ENCODE results near the gene NHLRC2.

Gene NHLRC2

GRCh38 chr10:113858541-113858940, 4.1 kb downstream of the NHLRC2 start:
- DNase-seq (ENCODE audit: low read depth in 2 of 3, low spot score in 2 of 3): no peak

GRCh38 chr10:113859261-113859660, 4.8 kb downstream of the NHLRC2 start:
- DNase-seq (ENCODE audit: low read depth in 2 of 3, low spot score in 2 of 3): no peak

GRCh38 chr10:113865901-113866300, 11.4 kb downstream of the NHLRC2 start:
- no peak for DNase-seq (ENCODE audit: low read depth in 2 of 3, low spot score in 2 of 3)

GRCh38 chr10:113866551-113867394, 12.3 kb downstream of the NHLRC2 start:
- DNase-seq (ENCODE audit: low read depth in 2 of 3, low spot score in 2 of 3): no peak

GRCh38 chr10:113867904-113868303, 13.4 kb downstream of the NHLRC2 start:
- no peak for DNase-seq (ENCODE audit: low read depth in 2 of 3, low spot score in 2 of 3)

GRCh38 chr10:113869789-113870188, 15.3 kb downstream of the NHLRC2 start:
- DNase-seq (ENCODE audit: low read depth in 2 of 3, low spot score in 2 of 3): no peak

- no peak for DNase-seq (ENCODE audit: low read depth in 2 of 3, low spot score in 2 of 3)
Measured at GRCh38 chr10:113872139-113873030, 17.9 kb downstream of the NHLRC2 start.

- no peak for DNase-seq (ENCODE audit: low read depth in 2 of 3, low spot score in 2 of 3)
Measured at GRCh38 chr10:113875212-113875611, 20.8 kb downstream of the NHLRC2 start.

GRCh38 chr10:113876461-113876860, 22.0 kb downstream of the NHLRC2 start:
- DNase-seq (ENCODE audit: low read depth in 2 of 3, low spot score in 2 of 3): no peak

- no peak for DNase-seq (ENCODE audit: low read depth in 2 of 3, low spot score in 2 of 3)
Measured at GRCh38 chr10:113879691-113880090, 25.2 kb downstream of the NHLRC2 start.

- no peak for DNase-seq (ENCODE audit: low read depth in 2 of 3, low spot score in 2 of 3)
Measured at GRCh38 chr10:113880236-113880635, 25.8 kb downstream of the NHLRC2 start.

GRCh38 chr10:113882240-113882639, 27.8 kb downstream of the NHLRC2 start:
- DNase-seq (ENCODE audit: low read depth in 2 of 3, low spot score in 2 of 3): no peak

- DNase-seq (ENCODE audit: low read depth in 2 of 3, low spot score in 2 of 3): no peak
Measured at GRCh38 chr10:113889911-113890310, 35.5 kb downstream of the NHLRC2 start.

GRCh38 chr10:113890769-113891168, 36.3 kb downstream of the NHLRC2 start:
- no peak for DNase-seq (ENCODE audit: low read depth in 2 of 3, low spot score in 2 of 3)

- DNase-seq (ENCODE audit: low read depth in 2 of 3, low spot score in 2 of 3): no peak
Measured at GRCh38 chr10:113891476-113891875, 37.0 kb downstream of the NHLRC2 start.

GRCh38 chr10:113893570-113893969, 39.1 kb downstream of the NHLRC2 start:
- no peak for DNase-seq (ENCODE audit: low read depth in 2 of 3, low spot score in 2 of 3)

GRCh38 chr10:113894581-113894980, 40.1 kb downstream of the NHLRC2 start:
- DNase-seq (ENCODE audit: low read depth in 2 of 3, low spot score in 2 of 3): no peak

GRCh38 chr10:113895018-113895417, 40.6 kb downstream of the NHLRC2 start:
- no peak for DNase-seq (ENCODE audit: low read depth in 2 of 3, low spot score in 2 of 3)

- DNase-seq (ENCODE audit: low read depth in 2 of 3, low spot score in 2 of 3): no peak
Measured at GRCh38 chr10:113897693-113898618, 43.5 kb downstream of the NHLRC2 start.

GRCh38 chr10:113899952-113900598, 45.6 kb downstream of the NHLRC2 start:
- no peak for DNase-seq (ENCODE audit: low read depth in 2 of 3, low spot score in 2 of 3)

All from activated CD8-positive, alpha-beta memory T cell treated with anti-CD3 and anti-CD28 coated beads for 48 hours (primary cell).